CD14-positive monocyte (primary cell): Measurements from ENCODE around the gene CMYA5. TPM values are rescaled to one million over a fixed set of nuclear protein-coding genes. Genes with fewer than 3 reads are reported as not detected.

Source experiments
- DNase-seq, 3 donors: peaks; one replicate each; pipeline ENCODE4 v3.0.0-alpha.2; 2011 to 2022
- H2AFZ ChIP-seq: 2 replicates; pipeline ENCODE4 v1.6.0; 2012; ENCODE audit warnings: mild to moderate bottlenecking, low read depth, low read length, inconsistent platforms; ENCODE audit not compliant: insufficient read depth, poor library complexity, severe bottlenecking
- H3K27ac ChIP-seq, 2 donors: 1 replicate in 1 of 2; 2 replicates in 1 of 2; pipeline ENCODE4 v1.5.1; 2012 to 2013; ENCODE audit warnings: low read length in 2 of 2, control low read depth in 1 of 2, inconsistent platforms in 1 of 2, low read depth in 1 of 2, mild to moderate bottlenecking in 1 of 2
- H3K27me3 ChIP-seq, 2 donors: one replicate each; pipeline versions ENCODE4 v1.6.0 to v1.6.1; 2011 to 2013; ENCODE audit warnings: low read length in 2 of 2; ENCODE audit not compliant: control insufficient read depth in 2 of 2, insufficient read depth in 2 of 2
- H3K36me3 ChIP-seq, 2 donors: replicated peaks in 1 of 2; 1 replicate in 1 of 2; 2 replicates in 1 of 2; pipeline versions ENCODE4 v1.5.1 to v1.6.1; 2012 to 2013; ENCODE audit warnings: low read length in 2 of 2, control low read depth in 1 of 2, inconsistent platforms in 1 of 2, mild to moderate bottlenecking in 1 of 2; ENCODE audit not compliant: insufficient read depth in 2 of 2, control insufficient read depth in 1 of 2
- H3K4me1 ChIP-seq, 2 donors: 1 replicate in 1 of 2; 2 replicates in 1 of 2; pipeline versions ENCODE4 v1.5.1 to v1.6.1; 2012 to 2013; ENCODE audit warnings: low read length in 2 of 2, control low read depth in 1 of 2, inconsistent platforms in 1 of 2, mild to moderate bottlenecking in 1 of 2, moderate library complexity in 1 of 2; ENCODE audit not compliant: insufficient read depth in 2 of 2, control insufficient read depth in 1 of 2
- H3K4me2 ChIP-seq: replicated peaks from 2 replicates; pipeline ENCODE3; 2012; ENCODE audit warnings: low read length, moderate library complexity, mild to moderate bottlenecking; ENCODE audit not compliant: poor library complexity, severe bottlenecking; ENCODE audit errors: extremely low read depth
- H3K4me3 ChIP-seq, 3 experiments: fragments of 200-600 bp in 1 of 3; sonication (generic) in 1 of 3; replicated peaks in 1 of 3; 1 replicate in 2 of 3; 2 replicates in 1 of 3; pipeline ENCODE4 v1.5.1; 2011 to 2013; ENCODE audit warnings: low read length in 3 of 3, mild to moderate bottlenecking in 3 of 3, control low read depth in 2 of 3, low read depth in 2 of 3, inconsistent platforms in 1 of 3, moderate library complexity in 1 of 3
- H3K79me2 ChIP-seq: 2 replicates; pipeline ENCODE4 v1.6.0; 2012; ENCODE audit warnings: mild to moderate bottlenecking, control low read depth, inconsistent platforms, low read length, moderate library complexity; ENCODE audit not compliant: insufficient read depth
- H3K9ac ChIP-seq: 2 replicates; pipeline ENCODE4 v1.6.0; 2017; ENCODE audit warnings: low read length, mild to moderate bottlenecking; ENCODE audit not compliant: insufficient read depth, poor library complexity, severe bottlenecking
- H3K9me3 ChIP-seq, 2 donors: replicated peaks in 1 of 2; 1 replicate in 1 of 2; 2 replicates in 1 of 2; pipeline versions ENCODE4 v1.5.1 to v1.6.1; 2012 to 2013; ENCODE audit warnings: low read length in 2 of 2, control low read depth in 1 of 2; ENCODE audit not compliant: control insufficient read depth in 1 of 2, insufficient read depth in 1 of 2
- H4K20me1 ChIP-seq: 2 replicates; pipeline ENCODE4 v1.6.0; 2012; ENCODE audit warnings: mild to moderate bottlenecking, low read length, control low read depth, moderate library complexity; ENCODE audit not compliant: insufficient read depth
- H3K27ac Mint-ChIP-seq, 7 donors: one replicate each; pipeline ENCODE4 v1.8.0; 2020; ENCODE audit warnings: mild to moderate bottlenecking in 7 of 7, mixed read lengths in 7 of 7, moderate library complexity in 6 of 7, inconsistent platforms in 2 of 7
- H3K27me3 Mint-ChIP-seq, 3 donors: one replicate each; pipeline ENCODE4 v1.8.0; 2021 to 2022; ENCODE audit warnings: low read depth in 3 of 3, mild to moderate bottlenecking in 3 of 3, mixed read lengths in 3 of 3, moderate library complexity in 3 of 3, inconsistent platforms in 1 of 3
- H3K36me3 Mint-ChIP-seq, 2 donors: one replicate each; pipeline ENCODE4 v1.8.0; 2020; ENCODE audit warnings: mixed read lengths in 2 of 2, inconsistent platforms in 1 of 2, mild to moderate bottlenecking in 1 of 2
- H3K4me1 Mint-ChIP-seq: one replicate; pipeline ENCODE4 v1.8.0; 2020; ENCODE audit warnings: mild to moderate bottlenecking, mixed read lengths
- H3K4me3 Mint-ChIP-seq, 2 donors: one replicate each; pipeline ENCODE4 v1.8.0; 2020; ENCODE audit warnings: mild to moderate bottlenecking in 2 of 2, mixed read lengths in 2 of 2, moderate library complexity in 1 of 2
- H3K9me3 Mint-ChIP-seq, 7 donors: one replicate each; pipeline ENCODE4 v1.8.0; 2020 to 2022; ENCODE audit warnings: mixed read lengths in 7 of 7, mild to moderate bottlenecking in 6 of 7, moderate library complexity in 6 of 7, inconsistent platforms in 2 of 7
- WGBS: methylation state at CpG from one replicate; pipeline ENCODE4 v1.1.5; 2013; ENCODE audit warnings: missing lambda C conversion rate; ENCODE audit not compliant: insufficient coverage; 5-methylcytosine and 5-hydroxymethylcytosine counted together
- intact Hi-C, 2 donors: fragments of 100-400 bp; cut with micrococcal nuclease; formaldehyde crosslinking; loops; one replicate each; pipeline versions ENCODE4 v1.15.0 to v1.15.1; 2023
- polyA plus RNA-seq, 3 donors: library from polyadenylated mRNA; depleted of rRNA in 1 of 3; unstranded in 2 of 3; stranded (reverse) in 1 of 3; fragments of 300-500 nt in 2 of 3; fragments of >200 nt in 1 of 3; fragmentation: Illumina TruSeq in 2 of 3; gene quantifications; 1 replicate in 2 of 3; 2 replicates in 1 of 3; pipeline ENCODE4 v1.2.3, GENCODE V29; 2012 to 2021
- TF ChIP-seq, protein P1 (sequence below): fragments of 200-600 bp; IDR thresholded peaks from one replicate; pipeline ENCODE4 v1.8.0; 2022; ENCODE audit warnings: antibody characterized with exemption, mild to moderate bottlenecking

Gene CMYA5
- polyA plus RNA-seq, 3 donors: 0.01 to 0.17 TPM; not detected in 1

GRCh38 chr5:79798893-79799590 is 109.4 kb downstream of the CMYA5 start:
- TF ChIP-seq, protein P1, sequence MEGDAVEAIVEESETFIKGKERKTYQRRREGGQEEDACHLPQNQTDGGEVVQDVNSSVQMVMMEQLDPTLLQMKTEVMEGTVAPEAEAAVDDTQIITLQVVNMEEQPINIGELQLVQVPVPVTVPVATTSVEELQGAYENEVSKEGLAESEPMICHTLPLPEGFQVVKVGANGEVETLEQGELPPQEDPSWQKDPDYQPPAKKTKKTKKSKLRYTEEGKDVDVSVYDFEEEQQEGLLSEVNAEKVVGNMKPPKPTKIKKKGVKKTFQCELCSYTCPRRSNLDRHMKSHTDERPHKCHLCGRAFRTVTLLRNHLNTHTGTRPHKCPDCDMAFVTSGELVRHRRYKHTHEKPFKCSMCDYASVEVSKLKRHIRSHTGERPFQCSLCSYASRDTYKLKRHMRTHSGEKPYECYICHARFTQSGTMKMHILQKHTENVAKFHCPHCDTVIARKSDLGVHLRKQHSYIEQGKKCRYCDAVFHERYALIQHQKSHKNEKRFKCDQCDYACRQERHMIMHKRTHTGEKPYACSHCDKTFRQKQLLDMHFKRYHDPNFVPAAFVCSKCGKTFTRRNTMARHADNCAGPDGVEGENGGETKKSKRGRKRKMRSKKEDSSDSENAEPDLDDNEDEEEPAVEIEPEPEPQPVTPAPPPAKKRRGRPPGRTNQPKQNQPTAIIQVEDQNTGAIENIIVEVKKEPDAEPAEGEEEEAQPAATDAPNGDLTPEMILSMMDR: no peak
- Mint-ChIP-seq H3K4me3 (no peak overlapping the region), H3K4me1 (peaks cover 36% of the 10 kb centered on the region), H3K9me3 (peaks cover 0 to 5% (median 0%) of the 10 kb centered on the region in 7 donors), H3K27ac (no peak overlapping the region), H3K36me3 (peaks cover 0 to 2% of the 10 kb centered on the region in 2 donors), H3K27me3 (no peaks in the 10 kb centered on the region)
- Histone ChIP-seq H3K36me3 (no peaks in the 10 kb centered on the region), H3K79me2 (no peaks in the 10 kb centered on the region), H2AFZ (no peak overlapping the region), H3K4me1 (peaks cover 26 to 29% of the 10 kb centered on the region in 2 donors), H3K27ac (no peak overlapping the region), H3K27me3 (no peaks in the 10 kb centered on the region), H3K9ac (no peak overlapping the region), H4K20me1 (no peaks in the 10 kb centered on the region), H3K9me3 (no peaks in the 10 kb centered on the region), H3K4me2 (no peak overlapping the region), H3K4me3 (no peak overlapping the region)
- intact Hi-C loops: no loop called here
- 98% methylated on average over 6 of the region's 7 CpGs for WGBS
- DNase-seq: no peak

DNA sequence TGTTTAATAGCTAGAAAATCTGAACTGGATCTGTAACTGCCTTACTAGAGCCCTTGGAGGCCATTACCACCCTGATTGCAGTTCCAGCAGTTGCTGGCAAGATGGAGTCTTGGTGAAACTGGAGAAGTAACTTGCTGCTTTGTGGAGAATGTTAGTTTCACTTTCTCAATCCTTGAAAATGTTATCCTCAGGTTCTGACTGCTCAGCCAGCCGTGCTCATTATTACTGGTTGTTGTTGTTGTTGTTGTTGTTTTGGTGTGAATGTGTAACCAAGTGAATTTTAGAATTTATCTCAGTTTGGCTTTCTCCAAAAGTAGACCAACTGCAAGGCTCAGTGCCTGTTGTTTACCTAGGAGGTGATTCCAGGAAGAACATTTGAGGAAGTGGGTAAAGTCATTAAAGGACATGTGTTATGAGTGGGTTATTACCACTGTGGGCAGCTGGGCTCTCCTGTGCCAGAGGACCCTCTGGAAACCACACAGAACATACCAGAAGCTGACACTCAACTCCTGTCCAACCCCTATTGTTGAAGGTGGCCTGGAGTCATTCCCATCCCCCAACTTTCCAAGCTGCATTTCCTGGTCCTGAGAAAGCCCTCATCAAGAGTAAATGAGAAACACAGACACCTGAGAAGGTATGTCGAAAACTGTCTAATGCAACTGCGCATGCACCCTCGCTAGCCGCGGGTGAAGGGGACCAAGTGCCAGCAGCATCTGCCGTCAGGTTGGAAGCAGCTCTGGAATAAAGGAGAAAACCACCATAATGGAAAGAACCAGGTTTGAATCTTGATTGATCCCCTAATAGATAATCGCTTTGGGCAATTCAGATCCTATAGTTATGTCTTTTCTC is 111.6 kb downstream of the CMYA5 start:
- Histone ChIP-seq H3K79me2 (no peaks in the 10 kb centered on the region), H3K9ac (no peak overlapping the region), H3K4me1 (peaks cover 23 to 26% of the 10 kb centered on the region in 2 donors), H3K27me3 (no peaks in the 10 kb centered on the region), H2AFZ (peak overlapping the region; percentile 69), H3K4me2 (peak overlapping the region; percentile 38), H3K9me3 (no peaks in the 10 kb centered on the region), H3K36me3 (no peaks in the 10 kb centered on the region), H3K27ac (peak overlapping the region; percentile 49 to 65), H4K20me1 (no peaks in the 10 kb centered on the region), H3K4me3 (peak overlapping the region in 2 of 3 experiments; percentile 14 to 58)
- Mint-ChIP-seq H3K27ac (peak overlapping the region; percentile 32 to 87 (median 60)), H3K36me3 (peaks cover 0 to 2% of the 10 kb centered on the region in 2 donors), H3K9me3 (peaks cover 0 to 6% (median 0%) of the 10 kb centered on the region in 7 donors), H3K4me3 (peak overlapping the region; percentile 32 to 78), H3K4me1 (peaks cover 27% of the 10 kb centered on the region), H3K27me3 (no peaks in the 10 kb centered on the region)
- peak in 2 of 3 donors; percentile 10 to 14 for DNase-seq
- intact Hi-C loops: no loop called here
- TF ChIP-seq, protein P1: no peak
- WGBS: 90% methylated on average over 7 of the region's 8 CpGs
